SU-DHL-6 (cell line): ENCODE data around the gene UQCRC1.

ENCODE experiments used
- EZH2phosphoT487 ChIP-seq: fragments of 200-600 bp; sonication (generic), shearing (Covaris generic); conservative IDR thresholded peaks from 2 replicates; pipeline ENCODE4 v1.6.1; 2018; ENCODE audit warnings: mild to moderate bottlenecking, antibody characterized with exemption, low read length, moderate library complexity, mixed read lengths
- TF ChIP-seq, protein P1 (sequence below): fragments of 200-600 bp; sonication (generic); IDR thresholded peaks from one replicate; pipeline ENCODE4 v1.5.1; 2017; ENCODE audit warnings: antibody characterized with exemption, mild to moderate bottlenecking, low read length, moderate library complexity; ENCODE audit not compliant: insufficient read depth, poor library complexity, severe bottlenecking

DNA sequence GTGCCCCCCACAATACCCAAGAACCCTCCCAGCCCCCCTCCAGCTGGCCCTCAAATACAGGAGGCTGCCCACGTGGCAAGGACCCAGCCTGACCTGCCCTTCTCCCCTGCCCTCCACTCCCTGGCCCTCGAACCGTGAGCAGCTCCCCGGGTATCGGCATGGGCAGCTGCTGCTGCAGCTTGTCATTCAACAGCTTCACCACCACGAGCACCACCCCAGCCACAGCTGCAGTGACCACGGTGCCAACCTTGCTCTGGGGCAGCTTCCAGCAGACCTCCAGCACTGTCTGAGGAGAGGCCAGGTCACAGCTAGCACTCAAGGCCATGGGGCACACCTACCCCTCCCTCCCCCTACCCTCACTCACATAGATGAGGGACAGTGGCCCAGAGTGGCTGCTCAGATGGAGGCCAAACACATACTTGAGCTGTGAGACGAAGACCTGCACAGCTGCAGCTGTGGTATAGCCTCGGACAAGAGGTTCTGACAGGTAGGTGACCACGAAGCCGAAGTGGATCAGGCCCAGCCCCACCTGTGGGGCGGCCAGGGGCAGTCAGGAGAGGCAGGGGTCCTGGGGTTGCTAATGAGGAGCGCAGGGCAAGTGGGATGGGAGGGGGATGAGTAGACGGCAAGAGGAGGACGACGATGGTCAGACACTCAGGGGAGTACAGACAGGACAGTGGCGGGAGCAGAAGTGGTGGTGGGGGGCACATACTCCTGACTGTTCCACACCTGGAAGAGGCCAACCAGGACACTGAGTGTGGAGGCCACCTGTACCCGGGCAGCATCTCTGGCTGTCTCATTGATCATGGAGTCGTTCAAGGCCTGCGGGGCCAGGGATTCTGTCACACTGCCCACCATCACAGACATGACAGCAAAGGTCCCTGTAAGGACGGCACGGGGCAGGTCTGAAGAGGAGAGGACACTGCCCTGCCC lies 22.3 kb upstream of the UQCRC1 start:
- TF ChIP-seq, protein P1, sequence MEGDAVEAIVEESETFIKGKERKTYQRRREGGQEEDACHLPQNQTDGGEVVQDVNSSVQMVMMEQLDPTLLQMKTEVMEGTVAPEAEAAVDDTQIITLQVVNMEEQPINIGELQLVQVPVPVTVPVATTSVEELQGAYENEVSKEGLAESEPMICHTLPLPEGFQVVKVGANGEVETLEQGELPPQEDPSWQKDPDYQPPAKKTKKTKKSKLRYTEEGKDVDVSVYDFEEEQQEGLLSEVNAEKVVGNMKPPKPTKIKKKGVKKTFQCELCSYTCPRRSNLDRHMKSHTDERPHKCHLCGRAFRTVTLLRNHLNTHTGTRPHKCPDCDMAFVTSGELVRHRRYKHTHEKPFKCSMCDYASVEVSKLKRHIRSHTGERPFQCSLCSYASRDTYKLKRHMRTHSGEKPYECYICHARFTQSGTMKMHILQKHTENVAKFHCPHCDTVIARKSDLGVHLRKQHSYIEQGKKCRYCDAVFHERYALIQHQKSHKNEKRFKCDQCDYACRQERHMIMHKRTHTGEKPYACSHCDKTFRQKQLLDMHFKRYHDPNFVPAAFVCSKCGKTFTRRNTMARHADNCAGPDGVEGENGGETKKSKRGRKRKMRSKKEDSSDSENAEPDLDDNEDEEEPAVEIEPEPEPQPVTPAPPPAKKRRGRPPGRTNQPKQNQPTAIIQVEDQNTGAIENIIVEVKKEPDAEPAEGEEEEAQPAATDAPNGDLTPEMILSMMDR = no peak
- TF ChIP-seq EZH2phosphoT487 = no peak
